Panc1 (cell line): ENCODE results near the gene ATP11A. TPM values are rescaled to one million over a fixed set of nuclear protein-coding genes. Genes with fewer than 3 reads are reported as not detected.

ENCODE experiments used
- ATAC-seq: fragments of 200-7000 bp; cut with Tn5 transposase; 2 replicates; pipeline ENCODE4 v1.9.1; 2020; ENCODE audit warnings: mild to moderate bottlenecking, moderate library complexity
- BruUV-seq: library from RNA; stranded (reverse); fragments of 400-500 nt; replicated peaks from 2 replicates; lab custom pipeline; 2021; lab: Mats Ljungman, UMichigan
- CTCF ChIA-PET: fragments of 300-600 bp; sonication (Branson Sonifier 250); formaldehyde crosslinking; loops from one replicate; lab custom pipeline; 2022; ENCODE audit warnings: antibody characterized with exemption; lab: Charles Lee
- POLR2A ChIA-PET: fragments of 300-600 bp; sonication (Branson Sonifier 250); formaldehyde crosslinking; loops from one replicate; lab custom pipeline; 2022; ENCODE audit warnings: antibody characterized with exemption; lab: Charles Lee
- DNase-seq: peaks from one replicate; pipeline ENCODE4 v3.0.0-alpha.2; 2010; ENCODE audit warnings: low read depth, low spot score
- H3K27ac ChIP-seq: 2 replicates; pipeline ENCODE4 v1.5.1; 2011; ENCODE audit warnings: mild to moderate bottlenecking, low read length, inconsistent platforms
- H3K27me3 ChIP-seq: fragments of 200-500 bp; sonication (Bioruptor generic); 2 replicates; pipeline ENCODE4 v1.6.0; 2014; ENCODE audit warnings: low read length, inconsistent platforms; ENCODE audit not compliant: control insufficient read depth, insufficient read depth
- H3K36me3 ChIP-seq: fragments of 200-500 bp; sonication (Bioruptor generic); 2 replicates; pipeline ENCODE4 v1.5.1; 2014; ENCODE audit warnings: inconsistent platforms, mild to moderate bottlenecking, low read length, moderate library complexity; ENCODE audit not compliant: control insufficient read depth, insufficient read depth
- H3K4me1 ChIP-seq: 2 replicates; pipeline ENCODE4 v1.5.1; 2011; ENCODE audit warnings: inconsistent platforms, mild to moderate bottlenecking, low read length, moderate library complexity; ENCODE audit not compliant: control insufficient read depth, insufficient read depth
- H3K4me3 ChIP-seq, 2 experiments: 2 replicates each; pipeline ENCODE4 v1.5.1; 2011 to 2012; ENCODE audit warnings: low read depth in 2 of 2, low read length in 2 of 2, mild to moderate bottlenecking in 2 of 2, inconsistent platforms in 1 of 2, moderate library complexity in 1 of 2
- H3K9me3 ChIP-seq: fragments of 200-500 bp; sonication (Bioruptor generic); 2 replicates; pipeline ENCODE4 v1.5.1; 2014; ENCODE audit warnings: low read depth, mild to moderate bottlenecking, inconsistent platforms, low read length, moderate library complexity; ENCODE audit not compliant: control insufficient read depth, insufficient read depth
- CTCF ChIP-seq: fragments of 450-650 bp; IDR thresholded peaks from 2 replicates; pipeline ENCODE4 v1.5.1; 2017; ENCODE audit warnings: mild to moderate bottlenecking
- POLR2AphosphoS5 ChIP-seq: IDR thresholded peaks from 2 replicates; pipeline ENCODE4 v1.6.1; 2012; ENCODE audit warnings: mild to moderate bottlenecking, low read depth, low read length, moderate library complexity
- REST ChIP-seq, 2 experiments: IDR thresholded peaks; 2 replicates each; pipeline ENCODE4 v1.6.1; 2011 to 2012; ENCODE audit warnings: low read depth in 2 of 2, control low read depth in 1 of 2, low read length in 1 of 2, mild to moderate bottlenecking in 1 of 2, moderate library complexity in 1 of 2; ENCODE audit not compliant: insufficient read depth in 1 of 2
- SIN3A ChIP-seq: IDR thresholded peaks from 2 replicates; pipeline ENCODE4 v1.6.1; 2012; ENCODE audit warnings: low read depth, mild to moderate bottlenecking, low read length, moderate library complexity, borderline replicate concordance; ENCODE audit not compliant: insufficient read depth
- TCF7L2 ChIP-seq: IDR thresholded peaks from 2 replicates; pipeline ENCODE4 v1.6.1; 2011; ENCODE audit warnings: mild to moderate bottlenecking, low read depth, low read length, inconsistent platforms
- in situ Hi-C: cut with HindIII; loops from 2 replicates; pipeline ENCODE4 v1.10.0; 2016; ENCODE audit warnings: low sequenced_read_pairs, low pct_unique_long_range_greater_than_20kb
- intact Hi-C: fragments of 100-400 bp; cut with micrococcal nuclease; formaldehyde crosslinking; loops from one replicate; pipeline ENCODE4 v1.10.0; 2022; ENCODE audit not compliant: unreplicated experiment
- total RNA-seq: library from RNA; stranded (reverse); gene quantifications from one replicate; pipeline ENCODE4 v1.2.1, GENCODE V29; 2021; ENCODE audit not compliant: unreplicated experiment

ATP11A gene
- total RNA-seq, 1 experiment from 2014 or later: 85.8 TPM

GRCh38 chr13:112818040-112818697, 128.3 kb downstream of the ATP11A start:
- no peaks in the 10 kb centered on the region for H3K27me3 ChIP-seq
- H3K36me3 ChIP-seq: no peaks in the 10 kb centered on the region; the same call in 1 of the 2 replicates
- POLR2A ChIA-PET: no interaction called here
- no peak for TF ChIP-seq CTCF
- TF ChIP-seq TCF7L2: no peak
- no peak for TF ChIP-seq POLR2AphosphoS5
- TF ChIP-seq SIN3A: no peak
- TF ChIP-seq REST (IDR thresholded peaks at IDR 0.05; ENCODE audit: insufficient read depth in 1 of 2, low read depth in 2 of 2, low read length in 1 of 2): no peak
- H3K27ac ChIP-seq: no peak overlapping the region
- no peak overlapping the region for H3K4me3 ChIP-seq
- intact Hi-C loops (no loop called here), in situ Hi-C loops (no loop called here)
- DNase-seq (no peak), ATAC-seq (no peak)
- CTCF ChIA-PET: no interaction called here
- no peaks in the 10 kb centered on the region for H3K4me1 ChIP-seq
- BruUV-seq: no TSS peak
- H3K9me3 ChIP-seq: no peaks in the 10 kb centered on the region

DNA sequence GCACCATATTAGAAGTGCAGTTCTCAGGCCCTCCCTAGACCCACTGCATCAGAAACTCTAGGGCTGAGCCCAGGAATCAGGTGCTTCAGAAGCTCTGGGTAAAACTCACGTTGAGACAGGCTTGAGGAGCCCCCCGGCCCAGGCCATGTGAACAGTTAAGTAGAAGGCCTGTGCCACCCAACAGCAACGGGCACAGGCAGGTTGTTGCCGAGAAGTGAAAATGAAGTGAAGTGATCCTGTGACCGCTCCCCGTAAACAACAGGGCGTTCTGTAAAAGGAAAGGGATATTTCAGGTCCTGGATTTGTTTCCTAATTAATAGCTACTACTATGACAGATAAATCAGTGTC, 128.8 kb downstream of the ATP11A start:
- Histone ChIP-seq H3K36me3 (peaks cover 2% of the 10 kb centered on the region; the same call in 1 of the 2 replicates), H3K9me3 (no peaks in the 10 kb centered on the region), H3K4me3 (no peak overlapping the region), H3K4me1 (no peaks in the 10 kb centered on the region), H3K27me3 (no peaks in the 10 kb centered on the region), H3K27ac (no peak overlapping the region)
- POLR2A ChIA-PET: no interaction called here
- in situ Hi-C loops (no loop called here), intact Hi-C loops (no loop called here)
- no peak for TF ChIP-seq REST (IDR thresholded peaks at IDR 0.05; ENCODE audit: insufficient read depth in 1 of 2, low read depth in 2 of 2, low read length in 1 of 2)
- no peak for TF ChIP-seq POLR2AphosphoS5
- no peak for TF ChIP-seq SIN3A
- TF ChIP-seq TCF7L2: no peak
- TF ChIP-seq CTCF: no peak
- DNase-seq: no peak
- no TSS peak for BruUV-seq
- no peak for ATAC-seq
- CTCF ChIA-PET: no interaction called here
